Endothelial cell of umbilical vein (primary cell): ENCODE results near the gene SMC5. TPM values are rescaled to one million over a fixed set of nuclear protein-coding genes. Genes with fewer than 3 reads are reported as not detected.

Source experiments
- BruUV-seq: library from RNA; stranded (reverse); fragments of 400-500 nt; replicated peaks from 2 replicates; lab custom pipeline; 2021; lab: Mats Ljungman, UMichigan
- CTCF ChIA-PET: fragments of 300-600, 350-600 bp; sonication (Branson Sonifier 250); formaldehyde crosslinking; loops from one replicate; lab custom pipeline; 2021; ENCODE audit warnings: antibody characterized with exemption, inconsistent platforms; lab: Charles Lee
- POLR2A ChIA-PET: fragments of 300-600, 350-600 bp; sonication (Branson Sonifier 250); formaldehyde crosslinking; loops from one replicate; lab custom pipeline; 2021; ENCODE audit warnings: antibody characterized with exemption, inconsistent platforms; lab: Charles Lee
- DNase-seq: peaks from one replicate; pipeline ENCODE4 v3.0.0-alpha.2; 2011; ENCODE audit warnings: low read depth, low spot score
- FAIRE-seq: peaks from 2 replicates; lab custom pipeline; 2011; peaks lifted over from hg19 to GRCh38; lab: Jason Lieb, UNC
- H2AFZ ChIP-seq: 2 replicates; pipeline ENCODE4 v1.6.0; 2012; ENCODE audit warnings: low read depth, low read length, control low read depth, inconsistent platforms
- H3K27ac ChIP-seq: 2 replicates; pipeline ENCODE4 v1.5.1; 2011; ENCODE audit warnings: low read depth, mild to moderate bottlenecking, control low read depth, low read length, moderate library complexity; ENCODE audit not compliant: insufficient read depth
- H3K27me3 ChIP-seq, 2 experiments: 2 replicates each; pipeline versions ENCODE4 v1.6.0 to v1.6.1; 2011; ENCODE audit warnings: low read length in 2 of 2, mixed read lengths in 1 of 2; ENCODE audit not compliant: control insufficient read depth in 2 of 2, insufficient read depth in 2 of 2
- H3K36me3 ChIP-seq, 2 experiments: 2 replicates in 1 of 2; 3 replicates in 1 of 2; pipeline ENCODE4 v1.5.1; 2011; ENCODE audit warnings: low read length in 2 of 2, mild to moderate bottlenecking in 1 of 2, moderate library complexity in 1 of 2; ENCODE audit not compliant: control insufficient read depth in 2 of 2, insufficient read depth in 2 of 2; ENCODE audit errors: extremely low read depth in 1 of 2
- H3K4me1 ChIP-seq: 3 replicates; pipeline ENCODE4 v1.5.1; 2011; ENCODE audit warnings: mild to moderate bottlenecking, low read length; ENCODE audit not compliant: control insufficient read depth, insufficient read depth; ENCODE audit errors: extremely low read depth
- H3K4me2 ChIP-seq: 2 replicates; pipeline ENCODE4 v1.6.1; 2011; ENCODE audit warnings: low read length, control low read depth, mixed read lengths; ENCODE audit not compliant: insufficient read depth
- H3K4me3 ChIP-seq, 3 experiments: fragments of 200-600 bp in 1 of 3; sonication (generic), shearing (Covaris generic) in 1 of 3; replicated peaks in 1 of 3; 2 replicates each; pipeline ENCODE4 v1.5.1; 2011 to 2016; ENCODE audit warnings: control low read depth in 3 of 3, low read length in 3 of 3, mild to moderate bottlenecking in 2 of 3, inconsistent platforms in 1 of 3, low read depth in 1 of 3, moderate library complexity in 1 of 3; ENCODE audit not compliant: insufficient read depth in 1 of 3
- H3K79me2 ChIP-seq: 2 replicates; pipeline ENCODE4 v1.6.0; 2012; ENCODE audit warnings: low read length, inconsistent platforms; ENCODE audit not compliant: control insufficient read depth, insufficient read depth
- H3K9ac ChIP-seq: replicated peaks from 2 replicates; pipeline ENCODE3; 2011; ENCODE audit warnings: low read length, control low read depth; ENCODE audit not compliant: insufficient read depth; ENCODE audit errors: extremely low read depth
- H3K9me1 ChIP-seq: replicated peaks from 3 replicates; pipeline ENCODE4 v1.6.0; 2011; ENCODE audit warnings: mild to moderate bottlenecking, low read length; ENCODE audit not compliant: control insufficient read depth, insufficient read depth; ENCODE audit errors: extremely low read depth
- H3K9me3 ChIP-seq: replicated peaks from 2 replicates; pipeline ENCODE4 v1.5.1; 2012; ENCODE audit warnings: low read length, inconsistent platforms; ENCODE audit not compliant: control insufficient read depth, insufficient read depth
- H4K20me1 ChIP-seq: replicated peaks from 2 replicates; pipeline ENCODE3; 2011; ENCODE audit warnings: mild to moderate bottlenecking, low read length; ENCODE audit not compliant: control insufficient read depth, insufficient read depth; ENCODE audit errors: extremely low read depth
- EZH2 ChIP-seq: IDR thresholded peaks from 2 replicates; pipeline ENCODE4 v1.6.1; 2012; ENCODE audit warnings: borderline replicate concordance, low read depth, mild to moderate bottlenecking, moderate library complexity, low read length, inconsistent platforms; ENCODE audit not compliant: severe bottlenecking
- FOS ChIP-seq: IDR thresholded peaks from 2 replicates; pipeline ENCODE4 v1.6.1; 2011; ENCODE audit warnings: mild to moderate bottlenecking, low read length, moderate library complexity, borderline replicate concordance; ENCODE audit not compliant: insufficient read depth
- GATA2 ChIP-seq: IDR thresholded peaks from 2 replicates; pipeline ENCODE4 v1.7.0; 2011; ENCODE audit warnings: low read depth, mild to moderate bottlenecking, moderate library complexity, mixed read lengths, low read length; ENCODE audit not compliant: insufficient read length, insufficient read depth
- JUN ChIP-seq: IDR thresholded peaks from 2 replicates; pipeline ENCODE4 v1.6.1; 2011; ENCODE audit warnings: borderline replicate concordance, low read depth; ENCODE audit not compliant: insufficient read length, insufficient read depth
- MYC ChIP-seq: IDR thresholded peaks from one replicate; pipeline ENCODE4 v1.6.1; 2011; ENCODE audit warnings: mild to moderate bottlenecking, low read depth, low read length
- POLR2AphosphoS5 ChIP-seq: IDR thresholded peaks from 2 replicates; pipeline ENCODE4 v1.6.1; 2012; ENCODE audit warnings: low read depth, mild to moderate bottlenecking, control low read depth, low read length, moderate library complexity; ENCODE audit not compliant: insufficient read depth
- dilution Hi-C: fragments of 300-500 bp; cut with MboI; formaldehyde crosslinking; loops from one replicate; pipeline ENCODE4 v1.15.0; 2019; ENCODE audit warnings: low sequenced_read_pairs; ENCODE audit not compliant: extremely low pct_ligation_motif_present
- intact Hi-C: fragments of 100-400 bp; cut with micrococcal nuclease; formaldehyde crosslinking; loops from one replicate; pipeline ENCODE4 v1.10.0; 2022
- polyA plus RNA-seq, 4 experiments: library from polyadenylated mRNA; depleted of rRNA in 3 of 4; stranded (reverse) in 3 of 4; unstranded in 1 of 4; fragments of >200 nt; gene quantifications; 2 replicates each; pipeline versions ENCODE4 v1.2.1 to v1.2.3, GENCODE V29; 2011 to 2012; ENCODE audit warnings: missing spikeins in 1 of 4
- total RNA-seq: library from RNA; stranded (reverse); gene quantifications from 2 replicates; pipeline ENCODE4 v1.2.3, GENCODE V29; 2021
- TF ChIP-seq, protein P1 (sequence below): IDR thresholded peaks from 2 replicates; pipeline ENCODE4 v1.6.1; 2011; ENCODE audit not compliant: insufficient read depth, insufficient read length

Gene SMC5
- total and polyA plus RNA-seq, 2 donors (not counting 3 experiments of a cell fraction or from before 2014, with no cell fraction given) = 17.1 to 32.8 TPM

DNA sequence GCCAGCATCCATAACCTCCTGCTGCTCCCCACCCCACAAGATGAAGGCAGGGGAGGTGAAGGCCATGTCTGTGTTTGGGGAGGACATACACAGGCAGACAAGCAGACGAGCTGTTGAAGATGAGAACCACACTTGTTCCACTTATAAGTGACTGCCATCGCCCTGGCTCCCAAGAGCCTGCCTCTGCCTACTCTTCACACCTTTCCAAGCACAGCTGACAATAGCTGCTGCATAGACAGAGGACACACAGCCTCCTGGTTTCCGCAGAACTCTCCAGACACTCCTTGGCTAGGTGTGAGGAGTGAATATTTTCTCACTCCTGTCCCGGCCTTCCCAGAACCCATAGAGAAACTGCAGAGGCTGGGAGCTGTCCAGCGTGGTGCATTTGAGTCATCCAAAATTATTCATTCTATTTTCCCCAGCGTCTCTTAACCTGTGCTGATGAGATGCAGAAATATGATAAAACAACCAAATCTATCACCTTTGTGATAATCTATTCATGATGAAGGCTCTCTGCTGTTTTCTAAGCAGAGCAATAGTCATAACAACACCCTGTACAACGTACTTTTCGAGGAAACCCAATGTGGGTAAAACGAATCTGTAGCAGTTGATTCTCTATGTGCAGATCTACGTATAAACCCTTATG lies 131.0 kb downstream of the SMC5 start:
- TF ChIP-seq, protein P1, sequence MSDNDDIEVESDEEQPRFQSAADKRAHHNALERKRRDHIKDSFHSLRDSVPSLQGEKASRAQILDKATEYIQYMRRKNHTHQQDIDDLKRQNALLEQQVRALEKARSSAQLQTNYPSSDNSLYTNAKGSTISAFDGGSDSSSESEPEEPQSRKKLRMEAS = no peak
- TF ChIP-seq FOS (peak; percentile 7), MYC (no peak), GATA2 (no peak), EZH2 (no peak), JUN (no peak), POLR2AphosphoS5 (no peak)
- H3K9me3 ChIP-seq = no peaks in the 10 kb centered on the region
- no TSS peak for BruUV-seq
- H3K79me2 ChIP-seq = peaks cover 61% of the 10 kb centered on the region
- no peak overlapping the region for H3K9ac ChIP-seq
- H3K4me2 ChIP-seq = peak overlapping the region; percentile 74
- DNase-seq (peak; percentile 44), FAIRE-seq (no peak)
- peaks cover 2 to 4% of the 10 kb centered on the region in 2 experiments for H3K36me3 ChIP-seq
- ChIA-PET CTCF (interaction anchor here (1.7 to 4.3 kb wide), 9 partner anchors 10 to 213 kb away, joined by 3 to 26 read pairs (median 8); no protein-coding TSS in a partner anchor), POLR2A (no interaction called here)
- H3K27me3 ChIP-seq = no peaks in the 10 kb centered on the region
- H3K4me3 ChIP-seq = no peak overlapping the region
- dilution Hi-C loops (no loop called here), intact Hi-C loops (loop anchor here (2.0 to 5.0 kb wide), 3 partner anchors 21 to 47 kb away; no protein-coding TSS in a partner anchor)
- H3K27ac ChIP-seq = no peak overlapping the region
- H2AFZ ChIP-seq = no peak overlapping the region
- H4K20me1 ChIP-seq = no peaks in the 10 kb centered on the region
- no peaks in the 10 kb centered on the region for H3K9me1 ChIP-seq
- H3K4me1 ChIP-seq = peaks cover 32% of the 10 kb centered on the region
